Epithelial cell of proximal tubule (primary cell): Measurements from ENCODE around the gene HECTD1. TPM values are rescaled to one million over a fixed set of nuclear protein-coding genes. Genes with fewer than 3 reads are reported as not detected.

Experiments used
- DNase-seq: peaks from one replicate; pipeline ENCODE4 v3.0.0-alpha.2; 2011; ENCODE audit warnings: low read depth
- H3K4me3 ChIP-seq: 2 replicates; pipeline ENCODE4 v1.5.1; 2011; ENCODE audit warnings: low read depth, mild to moderate bottlenecking, low read length
- CTCF ChIP-seq: conservative IDR thresholded peaks from 2 replicates; pipeline ENCODE4 v1.5.1; 2012; ENCODE audit warnings: low read depth, mild to moderate bottlenecking, low read length
- total RNA-seq: library from RNA; depleted of rRNA; stranded (reverse); fragments of >200 nt; gene quantifications from 2 replicates; pipeline ENCODE4 v1.2.3, GENCODE V29; 2015

HECTD1 gene
- total RNA-seq, 1 donor from 2014 or later: 101 TPM

GRCh38 chr14:31223331-31223730 lies 15.7 kb upstream of the HECTD1 start:
- DNase-seq: no peak
- H3K4me3 ChIP-seq: no peak overlapping the region
- TF ChIP-seq CTCF: no peak

- no peak for DNase-seq
- H3K4me3 ChIP-seq: no peak overlapping the region
- no peak for TF ChIP-seq CTCF
These were observed 15.2 kb upstream of the HECTD1 start for GRCh38 chr14:31222834-31223233.

GRCh38 chr14:31221266-31221665 lies 13.7 kb upstream of the HECTD1 start:
- DNase-seq: no peak
- TF ChIP-seq CTCF: no peak
- no peak overlapping the region for H3K4me3 ChIP-seq

- no peak overlapping the region for H3K4me3 ChIP-seq
- no peak for TF ChIP-seq CTCF
- DNase-seq: no peak
These were observed 11.6 kb upstream of the HECTD1 start for GRCh38 chr14:31219169-31219568.

GRCh38 chr14:31216359-31216758 lies 8.8 kb upstream of the HECTD1 start:
- no peak for DNase-seq
- no peak overlapping the region for H3K4me3 ChIP-seq
- TF ChIP-seq CTCF: no peak

GRCh38 chr14:31212893-31213292 lies 5.3 kb upstream of the HECTD1 start:
- no peak for TF ChIP-seq CTCF

GRCh38 chr14:31209605-31210004 lies 2.0 kb upstream of the HECTD1 start:
- no peak for DNase-seq

More at GRCh38 chr14:31212893-31213292, 5.3 kb upstream of the HECTD1 start:
- DNase-seq: no peak
- H3K4me3 ChIP-seq: no peak overlapping the region

More at GRCh38 chr14:31209605-31210004, 2.0 kb upstream of the HECTD1 start:
- TF ChIP-seq CTCF: no peak
- H3K4me3 ChIP-seq: no peak overlapping the region
